GM13977 (cell line): ENCODE measurements around the gene RABAC1.
A peak's percentile ranks its signal among the peaks of the same experiment; 100 is the strongest.
"Not testable (repeated sequence)": the region's sequence is repeated elsewhere in the genome, so short reads cannot be mapped to it uniquely, and the experiment has no call there.

Source experiments
- DNase-seq: peaks from one replicate; pipeline ENCODE4 v3.0.0; 2012; ENCODE audit warnings: low spot score
- in situ Hi-C: fragments of 300-500 bp; cut with MboI; formaldehyde crosslinking; loops from one replicate; pipeline ENCODE4 v1.12.0; 2022; ENCODE audit warnings: low sequenced_read_pairs, low pct_unique_long_range_greater_than_20kb, mixed read lengths, inconsistent platforms; ENCODE audit not compliant: unreplicated experiment
- TF ChIP-seq, protein P1 (sequence below): IDR thresholded peaks from 2 replicates; pipeline ENCODE4 v1.5.1; 2012; ENCODE audit warnings: mild to moderate bottlenecking, control low read depth; ENCODE audit not compliant: insufficient read depth; ENCODE audit errors: extremely low read depth, missing control alignments

RABAC1 gene

DNA sequence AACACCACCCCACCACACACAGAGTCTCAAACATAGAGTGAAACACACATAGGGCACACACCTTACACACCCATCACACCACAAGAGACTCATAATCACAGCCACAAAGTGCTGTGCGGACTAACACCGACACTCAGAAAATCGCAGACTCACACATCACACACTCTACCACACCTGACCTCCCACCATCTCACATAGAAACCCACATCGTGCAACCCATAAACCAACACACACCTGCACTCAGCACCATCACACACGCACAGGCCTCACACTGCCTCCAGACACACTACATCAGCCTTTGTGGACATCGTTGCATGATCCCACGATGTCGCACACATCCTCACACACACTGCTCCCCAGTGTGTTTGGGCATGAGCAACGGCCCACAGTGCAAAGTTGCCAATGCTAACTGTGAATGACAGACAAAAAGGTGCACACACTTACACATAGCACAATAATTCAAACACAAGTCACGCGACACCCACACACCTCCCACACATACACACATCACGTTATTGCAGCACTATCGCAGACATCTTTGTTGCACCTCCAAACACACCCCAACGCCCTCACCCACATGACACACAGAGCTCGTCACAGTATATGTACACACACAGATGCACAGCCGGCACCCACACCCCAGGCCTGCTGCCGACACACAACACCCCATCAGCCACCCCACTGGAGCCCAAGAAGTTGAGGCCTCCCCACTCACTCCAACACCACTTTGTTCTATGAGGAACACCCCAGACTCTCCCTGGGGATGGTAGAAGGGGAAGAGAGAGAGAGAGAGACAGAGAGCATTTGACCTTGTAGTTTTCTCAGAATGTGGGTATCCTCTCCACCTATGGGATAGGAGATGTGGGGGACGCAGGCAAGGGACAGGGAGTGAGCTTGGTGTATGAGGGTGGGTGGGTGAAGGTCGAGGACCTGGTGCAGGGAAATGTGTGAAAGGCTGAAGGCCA, 36.2 kb upstream of the RABAC1 start:
- TF ChIP-seq, protein P1, sequence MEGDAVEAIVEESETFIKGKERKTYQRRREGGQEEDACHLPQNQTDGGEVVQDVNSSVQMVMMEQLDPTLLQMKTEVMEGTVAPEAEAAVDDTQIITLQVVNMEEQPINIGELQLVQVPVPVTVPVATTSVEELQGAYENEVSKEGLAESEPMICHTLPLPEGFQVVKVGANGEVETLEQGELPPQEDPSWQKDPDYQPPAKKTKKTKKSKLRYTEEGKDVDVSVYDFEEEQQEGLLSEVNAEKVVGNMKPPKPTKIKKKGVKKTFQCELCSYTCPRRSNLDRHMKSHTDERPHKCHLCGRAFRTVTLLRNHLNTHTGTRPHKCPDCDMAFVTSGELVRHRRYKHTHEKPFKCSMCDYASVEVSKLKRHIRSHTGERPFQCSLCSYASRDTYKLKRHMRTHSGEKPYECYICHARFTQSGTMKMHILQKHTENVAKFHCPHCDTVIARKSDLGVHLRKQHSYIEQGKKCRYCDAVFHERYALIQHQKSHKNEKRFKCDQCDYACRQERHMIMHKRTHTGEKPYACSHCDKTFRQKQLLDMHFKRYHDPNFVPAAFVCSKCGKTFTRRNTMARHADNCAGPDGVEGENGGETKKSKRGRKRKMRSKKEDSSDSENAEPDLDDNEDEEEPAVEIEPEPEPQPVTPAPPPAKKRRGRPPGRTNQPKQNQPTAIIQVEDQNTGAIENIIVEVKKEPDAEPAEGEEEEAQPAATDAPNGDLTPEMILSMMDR, result no peak
- in situ Hi-C loops, result no loop called here
- no peak for DNase-seq

DNA sequence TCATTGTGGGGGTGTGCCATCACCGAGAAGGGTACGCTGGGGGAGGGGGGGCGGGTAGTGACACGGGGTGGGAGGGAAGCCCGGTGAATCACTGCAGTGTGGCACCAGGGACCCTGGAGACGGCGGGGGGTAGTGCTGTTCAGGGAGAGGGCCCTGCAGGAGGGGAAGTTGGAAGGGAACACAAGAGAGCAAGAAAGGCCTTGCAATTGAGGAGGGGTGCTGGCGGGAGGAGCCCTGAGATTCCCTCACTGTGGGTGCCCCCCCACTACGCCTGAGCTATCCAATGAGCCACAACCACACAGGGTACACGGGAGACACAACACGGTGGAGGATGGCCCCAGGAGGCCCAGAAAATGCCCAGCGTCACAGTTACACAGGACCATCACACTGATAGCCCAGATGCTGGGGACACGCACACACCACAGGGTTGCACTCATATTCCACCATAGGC, 35.4 kb upstream of the RABAC1 start:
- in situ Hi-C loops, result no loop called here
- TF ChIP-seq, protein P1, result no peak
- no peak for DNase-seq

DNA sequence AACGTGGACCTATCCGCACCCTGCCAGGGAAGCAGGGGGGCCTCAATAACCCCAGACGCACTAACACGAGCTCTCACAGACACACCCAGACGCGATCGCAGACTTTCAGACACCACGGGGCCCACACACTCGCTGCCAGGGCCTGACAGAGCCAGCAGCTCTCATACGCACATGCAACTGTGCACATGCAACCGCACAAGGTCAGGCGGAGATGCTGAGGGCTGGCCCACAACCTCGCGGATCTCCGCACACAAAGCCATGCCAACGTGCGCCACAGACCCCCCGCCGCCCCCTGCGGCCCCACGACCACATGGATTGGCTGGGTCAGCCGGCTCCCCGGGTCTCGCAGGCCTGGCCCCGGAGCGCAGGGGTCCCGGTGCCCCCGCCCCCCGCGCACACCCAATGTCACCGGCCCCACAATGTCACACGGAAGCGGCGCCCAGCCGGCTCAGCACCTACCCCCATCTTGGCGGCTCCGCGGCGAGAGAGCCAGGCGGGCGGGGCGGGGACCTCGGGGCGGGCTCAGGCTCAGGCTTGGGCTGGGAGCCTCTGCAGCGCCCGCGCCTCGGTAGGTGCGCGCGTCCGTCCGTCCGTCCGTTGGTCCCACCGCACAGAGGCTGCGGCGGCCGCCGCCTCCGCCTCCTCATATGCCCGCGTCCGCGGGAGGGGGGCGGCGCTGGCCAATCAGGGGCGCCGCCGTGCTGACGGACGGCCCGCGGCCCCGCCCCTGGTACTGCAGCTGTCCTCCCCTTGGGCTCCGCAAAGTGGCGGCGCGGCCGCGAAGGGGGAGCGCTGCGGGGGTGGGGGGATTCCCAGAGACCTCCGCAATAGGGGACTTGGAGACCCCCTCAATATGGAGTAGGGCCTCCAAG, 34.7 kb upstream of the RABAC1 start, which contains the start of gene ATP1A3:
TSS of gene ATP1A3 (minus strand) at position 619 of the 872 bp plus-strand sequence. CDS start at position 465, 154 bp downstream.
- TF ChIP-seq, protein P1, result no peak
- in situ Hi-C loops, result no loop called here
- DNase-seq, result peak; percentile 94

DNA sequence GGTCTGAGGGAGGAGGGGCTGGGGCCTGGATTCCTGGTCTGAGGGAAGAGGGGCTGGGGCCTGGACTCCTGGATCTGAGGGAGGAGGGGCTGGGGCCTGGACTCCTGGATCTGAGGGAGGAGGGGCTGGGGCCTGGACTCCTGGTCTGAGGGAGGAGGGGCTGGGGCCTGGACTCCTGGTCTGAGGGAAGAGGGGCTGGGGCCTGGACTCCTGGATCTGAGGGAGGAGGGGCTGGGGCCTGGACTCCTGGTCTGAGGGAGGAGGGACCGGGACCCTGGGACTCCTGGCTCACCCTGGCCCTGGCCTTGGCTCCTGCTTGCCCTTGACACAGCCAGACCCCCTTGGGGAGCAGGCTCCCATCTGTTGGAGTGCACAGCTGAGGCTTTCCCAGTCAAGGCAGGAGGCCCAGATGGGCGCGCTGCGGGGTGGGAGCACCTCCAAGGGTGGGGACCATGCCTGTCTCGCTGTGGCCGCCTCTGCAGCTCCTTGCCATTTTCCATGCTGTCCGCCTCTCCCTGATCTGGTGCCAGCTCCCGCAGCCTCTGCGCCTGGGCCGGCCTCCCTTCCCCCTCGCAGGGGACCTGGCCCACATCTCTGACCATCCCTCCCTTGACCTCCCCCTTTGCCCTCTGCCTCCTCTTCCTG, 32.9 kb upstream of the RABAC1 start:
- DNase-seq, in situ Hi-C loops: not testable (repeated sequence)

DNA sequence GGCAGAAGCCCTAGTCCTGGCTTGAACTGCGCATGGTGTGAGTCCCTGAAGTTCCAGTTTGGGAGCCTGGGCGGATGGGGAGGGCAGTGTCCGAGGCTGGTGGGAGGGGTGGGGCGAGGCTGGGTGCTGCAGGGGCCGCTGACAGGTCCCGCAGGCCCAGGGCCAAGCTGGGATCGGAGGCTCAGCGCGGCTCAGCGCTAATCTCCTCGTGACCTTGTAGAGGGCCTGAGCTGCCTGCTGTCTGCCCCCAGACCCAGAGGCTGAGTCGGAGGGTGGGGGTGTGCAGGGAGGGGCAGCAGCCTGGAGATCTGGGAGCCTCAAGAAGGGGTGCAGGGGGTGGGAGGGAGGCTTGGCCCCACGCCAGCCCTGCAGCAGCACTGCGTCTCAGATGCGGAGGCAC, 31.9 kb upstream of the RABAC1 start:
- TF ChIP-seq, protein P1, result no peak
- in situ Hi-C loops, result no loop called here
- no peak for DNase-seq

DNA sequence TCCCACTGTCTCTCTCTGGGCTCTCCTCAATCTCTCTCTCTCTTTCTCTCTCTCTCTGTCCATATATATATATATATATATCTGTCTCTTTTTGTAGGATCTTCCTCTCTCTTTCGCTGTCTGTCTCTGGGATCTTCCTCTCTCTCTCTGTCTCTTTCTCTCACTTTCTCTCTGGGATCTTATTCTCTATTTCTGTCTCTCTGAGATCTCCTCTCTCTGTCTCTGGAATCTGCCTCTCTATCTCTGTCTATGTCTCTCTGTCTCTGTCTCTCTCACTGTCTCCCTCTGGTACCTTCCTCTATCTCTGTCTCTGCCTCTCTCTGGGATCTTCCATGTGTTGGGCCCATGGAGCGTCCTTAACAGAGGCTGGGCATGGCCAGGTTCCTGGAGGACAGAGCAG, 31.5 kb upstream of the RABAC1 start:
- no peak for DNase-seq
- in situ Hi-C loops, result no loop called here
- TF ChIP-seq, protein P1, result no peak
